Esophagus squamous epithelium (tissue), 4 donors: Measurements from ENCODE around the gene CPNE7.

Experiments
- POLR2A ChIP-seq, 4 donors: fragments of 450-650 bp; IDR thresholded peaks; one replicate each; pipeline ENCODE4 v1.6.1; 2017; ENCODE audit warnings: antibody characterized with exemption in 4 of 4, mild to moderate bottlenecking in 4 of 4, moderate library complexity in 3 of 4
- TF ChIP-seq, protein P1 (sequence below), 6 experiments: fragments of 450-650 bp in 4 of 6; fragments of 200-600 bp in 2 of 6; sonication (generic) in 2 of 6; IDR thresholded peaks; one replicate each; pipeline ENCODE4 v1.5.1; 2016 to 2019; ENCODE audit warnings: antibody characterized with exemption in 6 of 6, mild to moderate bottlenecking in 4 of 6, moderate library complexity in 4 of 6

DNA sequence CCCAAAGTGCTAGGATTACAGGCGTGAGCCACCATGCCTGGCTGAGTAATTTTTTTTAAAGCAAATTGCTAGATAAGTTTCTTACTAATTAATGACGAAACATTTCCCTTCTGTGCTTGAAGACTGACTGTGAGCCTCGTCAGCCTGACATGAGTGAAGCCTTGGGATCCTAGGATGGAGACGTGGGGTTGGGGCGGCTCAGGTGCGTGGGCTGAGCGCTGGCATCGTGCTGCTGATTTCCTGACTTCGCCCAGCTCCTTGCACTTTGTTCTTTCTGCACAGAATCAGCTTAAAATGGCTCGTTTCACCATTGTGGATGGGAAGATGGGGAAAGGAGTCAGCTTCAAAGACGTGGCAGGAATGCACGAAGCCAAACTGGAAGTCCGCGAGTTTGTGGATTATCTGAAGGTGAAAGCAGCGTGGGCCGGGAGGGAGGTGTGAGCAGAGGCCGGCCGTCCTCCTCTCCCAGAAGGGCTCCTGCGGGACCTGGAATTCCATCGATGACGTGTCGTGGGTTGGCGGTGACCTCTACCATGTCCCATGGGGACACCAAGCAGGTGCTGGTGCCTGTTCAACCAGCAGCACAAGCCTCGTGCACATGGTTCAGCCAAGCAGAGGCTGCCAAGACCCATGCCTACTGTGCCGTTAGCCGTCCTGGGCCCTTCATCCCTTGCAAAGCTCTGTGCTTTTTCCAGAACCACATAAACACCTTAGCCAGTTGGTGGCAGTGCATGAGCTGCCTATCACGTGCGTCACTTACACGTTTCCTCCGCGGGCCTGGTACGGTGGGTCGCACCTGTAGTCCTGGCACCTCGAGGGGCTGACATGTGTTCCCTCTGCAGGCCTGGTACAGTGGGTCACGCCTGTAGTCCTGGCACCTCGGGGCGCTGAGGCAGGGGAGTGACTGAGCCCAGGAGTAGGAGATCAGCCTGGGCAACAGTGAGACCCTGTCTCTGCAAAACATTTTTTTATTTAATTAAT lies 44.9 kb upstream of the CPNE7 start:
- TF ChIP-seq POLR2A (IDR thresholded peaks at IDR 0.05) = no peak
- TF ChIP-seq, protein P1, sequence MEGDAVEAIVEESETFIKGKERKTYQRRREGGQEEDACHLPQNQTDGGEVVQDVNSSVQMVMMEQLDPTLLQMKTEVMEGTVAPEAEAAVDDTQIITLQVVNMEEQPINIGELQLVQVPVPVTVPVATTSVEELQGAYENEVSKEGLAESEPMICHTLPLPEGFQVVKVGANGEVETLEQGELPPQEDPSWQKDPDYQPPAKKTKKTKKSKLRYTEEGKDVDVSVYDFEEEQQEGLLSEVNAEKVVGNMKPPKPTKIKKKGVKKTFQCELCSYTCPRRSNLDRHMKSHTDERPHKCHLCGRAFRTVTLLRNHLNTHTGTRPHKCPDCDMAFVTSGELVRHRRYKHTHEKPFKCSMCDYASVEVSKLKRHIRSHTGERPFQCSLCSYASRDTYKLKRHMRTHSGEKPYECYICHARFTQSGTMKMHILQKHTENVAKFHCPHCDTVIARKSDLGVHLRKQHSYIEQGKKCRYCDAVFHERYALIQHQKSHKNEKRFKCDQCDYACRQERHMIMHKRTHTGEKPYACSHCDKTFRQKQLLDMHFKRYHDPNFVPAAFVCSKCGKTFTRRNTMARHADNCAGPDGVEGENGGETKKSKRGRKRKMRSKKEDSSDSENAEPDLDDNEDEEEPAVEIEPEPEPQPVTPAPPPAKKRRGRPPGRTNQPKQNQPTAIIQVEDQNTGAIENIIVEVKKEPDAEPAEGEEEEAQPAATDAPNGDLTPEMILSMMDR (IDR thresholded peaks at IDR 0.05) = no peak
